Measurements from ENCODE around the gene FAM13A. TPM values are rescaled to one million over a fixed set of nuclear protein-coding genes. Genes with fewer than 3 reads are reported as not detected.

The FAM13A gene
- total RNA-seq, 1 donor from 2014 or later, result 32.2 TPM

DNA sequence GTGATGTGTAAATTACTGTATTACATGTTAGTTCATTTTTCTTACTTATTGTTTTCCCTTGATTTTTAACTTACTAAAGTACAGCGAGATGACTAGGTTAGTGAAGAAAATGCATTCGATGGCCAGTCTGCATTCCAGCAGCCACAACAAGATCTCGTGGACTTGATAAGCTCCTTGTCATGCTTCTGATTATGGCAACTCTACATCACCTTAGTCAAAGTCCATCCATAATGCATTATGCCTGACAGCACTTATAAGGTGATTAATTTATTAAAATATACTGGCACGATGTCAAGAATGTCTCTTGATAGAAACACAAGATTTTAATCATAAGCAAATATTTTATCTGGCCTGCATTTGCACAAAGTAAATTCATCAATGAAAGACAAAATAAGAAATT, 249.5 kb downstream of the FAM13A start:
- peaks cover 11% of the 10 kb centered on the region for H3K4me1 ChIP-seq
- no peaks in the 10 kb centered on the region for H3K36me3 ChIP-seq
- TF ChIP-seq POLR2AphosphoS5 (IDR thresholded peaks at IDR 0.05; ENCODE audit: insufficient read depth in 1 of 2, low read depth in 1 of 2) (no peak), POLR2A (IDR thresholded peaks at IDR 0.05) (no peak)
- TF ChIP-seq, protein P1, sequence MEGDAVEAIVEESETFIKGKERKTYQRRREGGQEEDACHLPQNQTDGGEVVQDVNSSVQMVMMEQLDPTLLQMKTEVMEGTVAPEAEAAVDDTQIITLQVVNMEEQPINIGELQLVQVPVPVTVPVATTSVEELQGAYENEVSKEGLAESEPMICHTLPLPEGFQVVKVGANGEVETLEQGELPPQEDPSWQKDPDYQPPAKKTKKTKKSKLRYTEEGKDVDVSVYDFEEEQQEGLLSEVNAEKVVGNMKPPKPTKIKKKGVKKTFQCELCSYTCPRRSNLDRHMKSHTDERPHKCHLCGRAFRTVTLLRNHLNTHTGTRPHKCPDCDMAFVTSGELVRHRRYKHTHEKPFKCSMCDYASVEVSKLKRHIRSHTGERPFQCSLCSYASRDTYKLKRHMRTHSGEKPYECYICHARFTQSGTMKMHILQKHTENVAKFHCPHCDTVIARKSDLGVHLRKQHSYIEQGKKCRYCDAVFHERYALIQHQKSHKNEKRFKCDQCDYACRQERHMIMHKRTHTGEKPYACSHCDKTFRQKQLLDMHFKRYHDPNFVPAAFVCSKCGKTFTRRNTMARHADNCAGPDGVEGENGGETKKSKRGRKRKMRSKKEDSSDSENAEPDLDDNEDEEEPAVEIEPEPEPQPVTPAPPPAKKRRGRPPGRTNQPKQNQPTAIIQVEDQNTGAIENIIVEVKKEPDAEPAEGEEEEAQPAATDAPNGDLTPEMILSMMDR (IDR thresholded peaks at IDR 0.05), result no peak
- intact Hi-C loops (cut with DNase I), result no loop called here
- no peak overlapping the region for H3K4me3 ChIP-seq
- DNase-seq (ENCODE audit: extremely low spot score in 2 of 2), result no peak
- H3K9me3 ChIP-seq, result no peaks in the 10 kb centered on the region
- no peak overlapping the region for H3K27ac ChIP-seq
- H3K27me3 ChIP-seq, result no peaks in the 10 kb centered on the region

DNA sequence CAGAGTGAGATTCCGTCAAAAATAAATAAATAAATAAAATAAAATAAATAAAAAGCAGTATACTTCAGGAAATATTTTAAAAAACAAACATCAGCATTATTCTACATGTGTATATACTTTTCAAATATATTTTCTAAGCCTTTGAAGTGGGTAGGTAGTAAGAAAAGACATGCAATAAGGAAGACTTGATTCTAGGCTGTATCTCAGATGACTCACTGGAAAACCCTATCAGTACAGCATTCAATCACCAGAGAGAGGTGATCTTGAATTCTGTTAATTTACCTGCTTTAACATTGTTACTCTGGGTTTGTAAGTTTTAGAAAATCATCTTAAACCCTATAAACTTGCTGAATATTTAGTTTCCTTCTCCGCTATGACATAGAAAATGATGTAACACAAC, 252.8 kb downstream of the FAM13A start:
- Histone ChIP-seq H3K27ac (no peak overlapping the region), H3K9me3 (no peaks in the 10 kb centered on the region), H3K27me3 (no peaks in the 10 kb centered on the region), H3K4me3 (no peak overlapping the region), H3K4me1 (peaks cover 11% of the 10 kb centered on the region), H3K36me3 (no peaks in the 10 kb centered on the region)
- no peak for DNase-seq (ENCODE audit: extremely low spot score in 2 of 2)
- intact Hi-C loops (cut with DNase I), result no loop called here
- no peak for TF ChIP-seq POLR2A (IDR thresholded peaks at IDR 0.05)
- TF ChIP-seq POLR2AphosphoS5 (IDR thresholded peaks at IDR 0.05; ENCODE audit: insufficient read depth in 1 of 2, low read depth in 1 of 2), result no peak
- TF ChIP-seq, protein P1 (IDR thresholded peaks at IDR 0.05), result no peak

DNA sequence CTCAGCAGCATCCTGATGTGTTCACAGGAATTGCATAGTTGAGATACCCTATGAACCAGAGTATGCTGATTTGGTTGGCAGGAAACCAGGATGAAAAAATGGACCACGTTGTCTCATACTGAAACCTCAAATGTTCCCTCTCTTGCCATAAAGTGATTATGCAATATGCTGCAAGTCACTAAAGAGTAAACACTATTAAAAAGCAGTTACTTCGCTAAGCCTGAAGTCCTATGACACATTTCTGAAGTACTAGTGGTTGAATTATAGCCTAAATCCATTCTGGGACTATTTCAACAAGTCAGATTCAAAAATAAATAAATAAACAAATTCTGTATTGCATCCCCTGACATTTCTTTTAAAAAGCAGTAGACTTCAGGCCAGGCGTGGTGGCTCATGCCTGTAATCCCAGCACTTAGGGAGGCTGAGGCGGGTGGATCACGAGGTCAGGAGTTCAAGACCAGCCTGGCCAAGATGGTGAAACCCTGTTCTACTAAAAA, 253.3 kb downstream of the FAM13A start:
- Histone ChIP-seq H3K27ac (no peak overlapping the region), H3K27me3 (no peaks in the 10 kb centered on the region), H3K9me3 (no peaks in the 10 kb centered on the region), H3K4me1 (peaks cover 5% of the 10 kb centered on the region), H3K4me3 (no peak overlapping the region), H3K36me3 (no peaks in the 10 kb centered on the region)
- DNase-seq (ENCODE audit: extremely low spot score in 2 of 2), result no peak
- peak; percentile 56 to 85 for TF ChIP-seq POLR2AphosphoS5 (IDR thresholded peaks at IDR 0.05; ENCODE audit: insufficient read depth in 1 of 2, low read depth in 1 of 2)
- TF ChIP-seq, protein P1 (IDR thresholded peaks at IDR 0.05), result no peak
- TF ChIP-seq POLR2A (IDR thresholded peaks at IDR 0.05), result no peak
- intact Hi-C loops (cut with DNase I), result no loop called here

DNA sequence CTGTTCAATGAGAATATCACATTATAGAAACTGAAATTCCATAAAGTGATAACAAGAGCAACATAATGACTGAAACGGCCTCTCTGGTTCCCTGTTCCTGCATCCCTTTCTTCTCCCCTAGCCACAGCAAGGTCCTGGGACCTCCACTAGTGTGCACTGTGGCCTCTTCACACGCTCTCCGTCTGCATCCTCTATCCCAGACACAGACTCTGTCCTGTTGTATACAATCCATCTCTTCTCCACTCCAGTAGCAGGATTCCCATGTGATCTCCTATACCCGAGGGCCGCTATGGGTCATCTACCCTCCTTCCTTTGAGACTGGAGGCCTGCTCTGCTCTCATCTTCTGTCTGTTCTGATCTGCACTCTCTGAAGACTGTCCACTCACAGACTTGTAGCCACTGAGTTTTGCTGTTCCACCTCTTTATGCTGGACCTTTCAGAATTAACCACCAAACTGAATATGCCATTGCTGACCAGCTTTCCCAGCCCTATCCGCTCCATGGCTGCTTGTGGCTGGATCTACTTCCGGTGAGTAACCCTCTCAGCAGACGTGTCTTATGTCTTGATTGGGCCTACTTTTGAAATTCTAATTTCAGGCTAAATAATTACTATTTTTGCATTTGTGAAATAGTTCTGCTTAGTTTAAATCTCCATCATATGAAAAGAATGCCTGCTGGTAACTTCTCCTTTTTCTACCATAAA, 254.2 kb downstream of the FAM13A start:
- H3K4me1 ChIP-seq, result no peaks in the 10 kb centered on the region
- H3K27me3 ChIP-seq, result no peaks in the 10 kb centered on the region
- TF ChIP-seq, protein P1 (IDR thresholded peaks at IDR 0.05), result no peak
- TF ChIP-seq POLR2AphosphoS5 (IDR thresholded peaks at IDR 0.05; ENCODE audit: insufficient read depth in 1 of 2, low read depth in 1 of 2) (no peak), POLR2A (IDR thresholded peaks at IDR 0.05) (no peak)
- intact Hi-C loops (cut with DNase I), result no loop called here
- no peak overlapping the region for H3K4me3 ChIP-seq
- DNase-seq (ENCODE audit: extremely low spot score in 2 of 2), result no peak
- no peaks in the 10 kb centered on the region for H3K36me3 ChIP-seq
- H3K27ac ChIP-seq, result peak overlapping the region; percentile 28
- H3K9me3 ChIP-seq, result no peaks in the 10 kb centered on the region

DNA sequence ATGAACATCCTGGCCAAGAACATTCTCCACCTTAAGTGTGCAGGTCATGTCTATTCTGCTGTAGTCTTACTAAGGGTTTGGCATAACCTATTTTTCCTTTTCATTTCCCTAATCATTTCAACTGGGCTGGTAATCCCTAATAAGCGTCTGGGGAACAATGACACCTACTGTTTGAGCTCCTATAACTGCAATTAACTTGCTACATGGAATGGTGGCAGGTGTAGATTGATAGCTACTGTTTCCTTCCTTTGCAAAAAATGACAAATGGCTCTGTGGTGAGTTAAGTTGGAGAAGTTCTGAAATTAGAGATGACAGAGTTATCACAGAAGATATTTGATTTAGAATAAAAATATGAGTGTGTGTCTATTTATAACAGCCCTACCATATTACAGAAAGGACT, 254.8 kb downstream of the FAM13A start:
- H3K9me3 ChIP-seq, result no peaks in the 10 kb centered on the region
- no peaks in the 10 kb centered on the region for H3K4me1 ChIP-seq
- no peak overlapping the region for H3K27ac ChIP-seq
- no peak for DNase-seq (ENCODE audit: extremely low spot score in 2 of 2)
- no peak overlapping the region for H3K4me3 ChIP-seq
- intact Hi-C loops (cut with DNase I), result no loop called here
- TF ChIP-seq POLR2AphosphoS5 (IDR thresholded peaks at IDR 0.05; ENCODE audit: insufficient read depth in 1 of 2, low read depth in 1 of 2) (no peak), POLR2A (IDR thresholded peaks at IDR 0.05) (no peak)
- TF ChIP-seq, protein P1 (IDR thresholded peaks at IDR 0.05), result no peak
- no peaks in the 10 kb centered on the region for H3K27me3 ChIP-seq
- no peaks in the 10 kb centered on the region for H3K36me3 ChIP-seq

Data from vagina (tissue), 2 donors.